T follicular helper cell (primary cell): ENCODE measurements around the gene GJB3.
A peak's percentile ranks its signal among the peaks of the same experiment; 100 is the strongest.
"Not testable (repeated sequence)": the region's sequence is repeated elsewhere in the genome, so short reads cannot be mapped to it uniquely, and the experiment has no call there.

Source experiments
- DNase-seq: peaks from one replicate; pipeline ENCODE4 v3.0.0-alpha.2; 2020; ENCODE audit warnings: low read depth

GJB3 gene

GRCh38 chr1:34785231-34785874 lies 4.3 kb downstream of the GJB3 start:
- DNase-seq: no peak

GRCh38 chr1:34785875-34786470 lies 5.0 kb downstream of the GJB3 start:
- no peak for DNase-seq

- peak; percentile 36 for DNase-seq
These were observed 5.7 kb downstream of the GJB3 start for GRCh38 chr1:34786521-34787325.

- DNase-seq: no peak
These were observed 6.7 kb downstream of the GJB3 start for GRCh38 chr1:34787461-34788420.

GRCh38 chr1:34790985-34791384 lies 10.0 kb downstream of the GJB3 start:
- DNase-seq: no peak

- DNase-seq: no peak
These were observed 11.4 kb downstream of the GJB3 start for GRCh38 chr1:34792424-34792823.

- no peak for DNase-seq
These were observed 12.1 kb downstream of the GJB3 start, which contains the start of gene GJA4 for GRCh38 chr1:34792868-34793727. GJA4 (plus strand) TSS chr1:34792999; CDS start chr1:34794214, 1,215 bp downstream.

GRCh38 chr1:34794001-34794789 lies 13.2 kb downstream of the GJB3 start:
- no peak for DNase-seq

GRCh38 chr1:34794790-34795180 lies 13.8 kb downstream of the GJB3 start:
- DNase-seq: no peak

GRCh38 chr1:34795916-34796315 lies 14.9 kb downstream of the GJB3 start:
- no peak for DNase-seq

- DNase-seq: no peak
These were observed 16.0 kb downstream of the GJB3 start for GRCh38 chr1:34796990-34797389.

- DNase-seq: no peak
These were observed 19.2 kb downstream of the GJB3 start for GRCh38 chr1:34800214-34800613.

GRCh38 chr1:34803770-34804169 lies 22.8 kb downstream of the GJB3 start:
- no peak for DNase-seq

- DNase-seq: no peak
These were observed 25.4 kb downstream of the GJB3 start for GRCh38 chr1:34806396-34806795.

GRCh38 chr1:34808051-34808810 lies 27.2 kb downstream of the GJB3 start:
- no peak for DNase-seq

- not testable (repeated sequence) for DNase-seq
These were observed 29.8 kb downstream of the GJB3 start for GRCh38 chr1:34810781-34811180.

GRCh38 chr1:34816332-34816731 lies 35.3 kb downstream of the GJB3 start:
- no peak for DNase-seq

GRCh38 chr1:34816778-34817177 lies 35.8 kb downstream of the GJB3 start:
- DNase-seq: no peak

GRCh38 chr1:34818862-34819261 lies 37.8 kb downstream of the GJB3 start:
- not testable (repeated sequence) for DNase-seq
